K562 (cell line): ENCODE measurements around the gene CCDC85C. TPM values are rescaled to one million over a fixed set of nuclear protein-coding genes. Genes with fewer than 3 reads are reported as not detected.

Source experiments
- ATAC-seq: fragments of 200-7000 bp; cut with Tn5 transposase; 3 replicates; pipeline ENCODE4 v1.9.1; 2020; ENCODE audit warnings: moderate library complexity
- BruUV-seq: library from RNA; stranded (reverse); fragments of 400-500 nt; replicated peaks from 2 replicates; lab custom pipeline; 2021; lab: Mats Ljungman, UMichigan
- CTCF ChIA-PET: fragments of 300-600 bp; formaldehyde crosslinking; extraction: SDS; loops from one replicate; lab custom pipeline; 2021; ENCODE audit warnings: low intra/inter-chr PET ratio; lab: Yijun Ruan, JAX
- POLR2A ChIA-PET: fragments of 300-600, 350-650 bp; sonication (Branson Sonifier 250); formaldehyde crosslinking; extraction: SDS; loops from one replicate; lab custom pipeline; 2021; ENCODE audit warnings: antibody characterized with exemption, inconsistent platforms; lab: Yijun Ruan, JAX
- DNase-seq, 4 experiments: peaks; one replicate each; pipeline versions ENCODE4 v3.0.0 to v3.0.0-alpha.2; 2011 to 2018; ENCODE audit warnings: low spot score in 3 of 4, mixed read lengths in 3 of 4; ENCODE audit errors: extremely low read depth in 1 of 4
- FAIRE-seq: peaks from 2 replicates; lab custom pipeline; 2011; peaks lifted over from hg19 to GRCh38; lab: Jason Lieb, UNC
- H2AFZ ChIP-seq: 2 replicates; pipeline ENCODE4 v1.6.0; 2011; ENCODE audit warnings: low read depth, low read length, control low read depth, inconsistent platforms
- H3K27ac ChIP-seq: fragments of 200-600 bp; 3 replicates; pipeline ENCODE4 v1.8.0; 2011; ENCODE audit warnings: low read depth, mild to moderate bottlenecking, control low read depth, inconsistent platforms, low read length, moderate library complexity, mixed read lengths; ENCODE audit errors: extremely low read depth
- H3K27me3 ChIP-seq, 2 experiments: fragments of 300-600 bp in 1 of 2; 2 replicates in 1 of 2; 3 replicates in 1 of 2; pipeline versions ENCODE4 v1.6.0 to v1.8.0; 2011; ENCODE audit warnings: inconsistent platforms in 2 of 2, low read length in 2 of 2, mild to moderate bottlenecking in 1 of 2, mixed read lengths in 1 of 2, moderate library complexity in 1 of 2; ENCODE audit not compliant: control insufficient read depth in 2 of 2, insufficient read depth in 2 of 2
- H3K36me3 ChIP-seq: fragments of 300-600 bp; 3 replicates; pipeline ENCODE4 v1.8.0; 2011; ENCODE audit warnings: mild to moderate bottlenecking, low read length, inconsistent platforms; ENCODE audit not compliant: control insufficient read depth, insufficient read depth
- H3K4me1 ChIP-seq, 2 experiments: fragments of 200-600 bp in 1 of 2; replicated peaks in 1 of 2; 2 replicates in 1 of 2; 3 replicates in 1 of 2; pipeline versions ENCODE4 v1.5.1 to v1.8.0; 2011; ENCODE audit warnings: inconsistent platforms in 2 of 2, low read length in 2 of 2, mild to moderate bottlenecking in 1 of 2, mixed read lengths in 1 of 2, moderate library complexity in 1 of 2; ENCODE audit not compliant: control insufficient read depth in 2 of 2, insufficient read depth in 2 of 2
- H3K4me2 ChIP-seq: 2 replicates; pipeline ENCODE4 v1.6.1; 2011; ENCODE audit warnings: low read length, control low read depth, inconsistent platforms, mixed read lengths; ENCODE audit not compliant: insufficient read depth
- H3K4me3 ChIP-seq: fragments of 200-600 bp; sonication (generic), shearing (Covaris generic); 2 replicates; pipeline ENCODE4 v1.5.1; 2016; ENCODE audit warnings: control low read depth, inconsistent platforms
- H3K79me2 ChIP-seq: fragments of 200-600 bp; 3 replicates; pipeline ENCODE4 v1.8.0; 2011; ENCODE audit warnings: low read length, inconsistent platforms; ENCODE audit not compliant: control insufficient read depth, insufficient read depth
- H3K9ac ChIP-seq, 2 experiments: 2 replicates each; pipeline versions ENCODE4 v1.6.0 to v1.6.1; 2011; ENCODE audit warnings: low read depth in 2 of 2, low read length in 2 of 2, control low read depth in 1 of 2, inconsistent platforms in 1 of 2, mild to moderate bottlenecking in 1 of 2, mixed read lengths in 1 of 2; ENCODE audit not compliant: insufficient read depth in 1 of 2
- H3K9me1 ChIP-seq: one replicate; pipeline ENCODE4 v1.6.0; 2011; ENCODE audit warnings: inconsistent platforms, mild to moderate bottlenecking, low read length, moderate library complexity; ENCODE audit not compliant: control insufficient read depth, insufficient read depth
- H3K9me3 ChIP-seq: replicated peaks from 2 replicates; pipeline ENCODE4 v1.5.1; 2011; ENCODE audit warnings: low read depth, low read length, inconsistent platforms; ENCODE audit not compliant: control insufficient read depth, insufficient read depth
- H4K20me1 ChIP-seq: replicated peaks from 2 replicates; pipeline ENCODE4 v1.6.1; 2011; ENCODE audit warnings: low read length, inconsistent platforms, mixed read lengths; ENCODE audit not compliant: control insufficient read depth, insufficient read depth
- IRF9 ChIP-seq: fragments of 450-650 bp; IDR thresholded peaks from 2 replicates; pipeline ENCODE4 v1.6.1; 2016; ENCODE audit warnings: missing biosample characterization, missing genetic modification characterization
- NFATC3 ChIP-seq: fragments of 450-650 bp; IDR thresholded peaks from 2 replicates; pipeline ENCODE4 v1.6.1; 2017; ENCODE audit warnings: mild to moderate bottlenecking
- RCOR1 ChIP-seq, 2 experiments: IDR thresholded peaks; 2 replicates each; pipeline ENCODE4 v1.6.1; 2012; ENCODE audit warnings: low read depth in 2 of 2, low read length in 2 of 2, borderline replicate concordance in 1 of 2, improper control_type of control experiment in 1 of 2
- ZNF140 ChIP-seq: fragments of 250-450 bp; sonication (Bioruptor Pico); IDR thresholded peaks from 2 replicates; pipeline ENCODE4 v1.8.0; 2021; ENCODE audit warnings: moderate library complexity, mild to moderate bottlenecking, inconsistent platforms
- WGBS: fragments of 100-300 bp; shearing (Covaris generic); methylation state at CpG from one replicate; pipeline ENCODE4 v1.1.6; 2016; ENCODE audit warnings: low coverage, mixed read lengths; ENCODE audit not compliant: insufficient coverage; ENCODE audit errors: missing lambda C conversion rate; 5-methylcytosine and 5-hydroxymethylcytosine counted together
- in situ Hi-C: fragments of 300-500 bp; cut with MboI; formaldehyde crosslinking; loops from 4 replicates; pipeline ENCODE4 v1.15.0; 2018; ENCODE audit warnings: inconsistent platforms, mixed read lengths
- intact Hi-C: fragments of 100-400 bp; cut with micrococcal nuclease; formaldehyde crosslinking; loops from 2 replicates; pipeline ENCODE4 v1.14.2; 2022
- polyA plus RNA-seq, 8 experiments: library from polyadenylated mRNA; depleted of rRNA in 4 of 8; stranded (reverse) in 5 of 8; unstranded in 3 of 8; fragments of >200 nt; fragmentation: Nextera tagmentation in 2 of 8; fragmentation: Illumina TruSeq in 1 of 8; extraction: Ambion mirVana in 2 of 8; extraction: Trizol in 1 of 8; gene quantifications; 2 replicates each; pipeline versions ENCODE4 v1.2.1 to v1.2.3, GENCODE V29; 2011 to 2014; ENCODE audit warnings: inconsistent platforms in 1 of 8, missing spikeins in 1 of 8
- total RNA-seq, 7 experiments: library from RNA; depleted of rRNA in 6 of 7; stranded (reverse); fragments of >200 nt in 6 of 7; fragmentation: Illumina TruSeq in 2 of 7; extraction: Trizol in 2 of 7; gene quantifications; 2 replicates each; pipeline versions ENCODE4 v1.2.1 to v1.2.3, GENCODE V29; 2011 to 2021; ENCODE audit warnings: low replicate concordance in 1 of 7
- TF ChIP-seq, protein P1 (sequence below): fragments of 450-650 bp; conservative IDR thresholded peaks from 2 replicates; pipeline ENCODE4 v1.6.1; 2016; ENCODE audit warnings: missing genetic modification characterization, low read depth, mild to moderate bottlenecking, control low read depth, missing compliant biosample characterization

Gene CCDC85C
- total and polyA plus RNA-seq, 9 of the 15 experiments (the other 6 are each of a cell fraction or from before 2014, with no cell fraction given) = 0.18 to 22.0 (median 6.3) TPM

DNA sequence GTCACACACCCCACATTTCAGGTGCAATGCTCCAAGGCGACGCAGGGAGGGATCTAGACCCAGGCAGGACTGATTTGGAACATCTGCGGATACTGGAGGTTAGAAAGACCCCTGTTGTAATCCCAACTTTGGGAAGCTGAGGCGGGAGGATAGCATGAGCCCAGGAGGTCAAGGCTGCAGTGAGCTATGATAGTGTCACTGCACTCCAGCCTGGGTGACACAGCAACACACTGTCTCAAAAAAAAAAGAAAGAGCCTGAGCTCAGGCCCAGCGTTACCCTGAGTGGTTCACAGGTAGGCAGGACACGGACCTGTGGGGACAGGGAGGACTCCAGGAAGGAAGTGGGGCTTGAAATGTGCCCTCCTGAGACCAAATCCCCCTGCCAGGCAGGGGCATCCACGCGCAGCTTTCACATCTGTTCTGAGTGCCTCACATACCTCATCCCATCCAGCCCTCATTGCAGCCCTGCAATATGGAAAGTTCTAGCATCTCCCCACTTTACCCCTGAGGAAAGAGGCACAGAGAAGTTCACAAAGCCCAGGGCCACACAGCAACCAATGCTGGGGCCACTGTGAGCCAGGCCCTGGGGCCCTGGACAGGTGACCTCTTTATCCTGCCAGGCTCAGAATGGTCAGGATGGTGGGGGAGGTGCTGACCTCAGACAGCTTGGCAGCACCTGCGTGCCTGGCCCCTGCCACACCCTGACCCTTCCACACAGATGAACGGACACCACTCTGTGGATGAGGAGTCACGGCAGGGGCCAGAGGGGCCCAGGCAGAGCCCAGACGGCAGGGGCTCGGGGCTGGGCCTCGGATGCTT is 34.1 kb downstream of the CCDC85C start:
- H3K79me2 ChIP-seq = 0 out of 3 replicates have a peak, but pooled peaks cover 7% of the 10 kb centered on the region
- no peak overlapping the region for H3K9ac ChIP-seq
- ChIA-PET POLR2A (interaction anchor here (0.7 kb wide), 1 partner anchor 11 kb away, joined by 3 read pairs; no protein-coding TSS in a partner anchor), CTCF (no interaction called here)
- H3K27ac ChIP-seq = no peak overlapping the region
- peaks cover 26 to 82% of the 10 kb centered on the region in 2 experiments for H3K4me1 ChIP-seq
- 63% methylated on average over 8 of the region's 14 CpGs for WGBS
- H3K4me3 ChIP-seq = no peak overlapping the region
- FAIRE-seq (no peak), ATAC-seq (no peak), DNase-seq (no peak)
- H3K9me3 ChIP-seq = no peaks in the 10 kb centered on the region
- BruUV-seq = no TSS peak
- H3K9me1 ChIP-seq = peaks cover 2% of the 10 kb centered on the region
- H2AFZ ChIP-seq = no peak overlapping the region
- H3K27me3 ChIP-seq = no peaks in the 10 kb centered on the region
- TF ChIP-seq ZNF140 (CRISPR knock-in tag) = no peak
- TF ChIP-seq, protein P1, sequence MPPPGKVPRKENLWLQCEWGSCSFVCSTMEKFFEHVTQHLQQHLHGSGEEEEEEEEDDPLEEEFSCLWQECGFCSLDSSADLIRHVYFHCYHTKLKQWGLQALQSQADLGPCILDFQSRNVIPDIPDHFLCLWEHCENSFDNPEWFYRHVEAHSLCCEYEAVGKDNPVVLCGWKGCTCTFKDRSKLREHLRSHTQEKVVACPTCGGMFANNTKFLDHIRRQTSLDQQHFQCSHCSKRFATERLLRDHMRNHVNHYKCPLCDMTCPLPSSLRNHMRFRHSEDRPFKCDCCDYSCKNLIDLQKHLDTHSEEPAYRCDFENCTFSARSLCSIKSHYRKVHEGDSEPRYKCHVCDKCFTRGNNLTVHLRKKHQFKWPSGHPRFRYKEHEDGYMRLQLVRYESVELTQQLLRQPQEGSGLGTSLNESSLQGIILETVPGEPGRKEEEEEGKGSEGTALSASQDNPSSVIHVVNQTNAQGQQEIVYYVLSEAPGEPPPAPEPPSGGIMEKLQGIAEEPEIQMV (tag) = no peak
- no peak for TF ChIP-seq RCOR1 (IDR thresholded peaks at IDR 0.05; ENCODE audit: borderline replicate concordance in 1 of 2, low read depth in 2 of 2, low read length in 2 of 2)
- no peak for TF ChIP-seq NFATC3
- no peak for TF ChIP-seq IRF9 (tag)
- no peak overlapping the region for H3K4me2 ChIP-seq
- no peaks in the 10 kb centered on the region for H3K36me3 ChIP-seq
- in situ Hi-C loops = no loop called here
- peaks cover 64% of the 10 kb centered on the region for H4K20me1 ChIP-seq
- intact Hi-C loops = no loop called here
